ENCODE measurements around the gene RELN. TPM values are rescaled to one million over a fixed set of nuclear protein-coding genes. Genes with fewer than 3 reads are reported as not detected.

RELN gene
- total and polyA plus RNA-seq, 2 donors (not counting 1 experiment from before 2014, with no cell fraction given), result not detected

DNA sequence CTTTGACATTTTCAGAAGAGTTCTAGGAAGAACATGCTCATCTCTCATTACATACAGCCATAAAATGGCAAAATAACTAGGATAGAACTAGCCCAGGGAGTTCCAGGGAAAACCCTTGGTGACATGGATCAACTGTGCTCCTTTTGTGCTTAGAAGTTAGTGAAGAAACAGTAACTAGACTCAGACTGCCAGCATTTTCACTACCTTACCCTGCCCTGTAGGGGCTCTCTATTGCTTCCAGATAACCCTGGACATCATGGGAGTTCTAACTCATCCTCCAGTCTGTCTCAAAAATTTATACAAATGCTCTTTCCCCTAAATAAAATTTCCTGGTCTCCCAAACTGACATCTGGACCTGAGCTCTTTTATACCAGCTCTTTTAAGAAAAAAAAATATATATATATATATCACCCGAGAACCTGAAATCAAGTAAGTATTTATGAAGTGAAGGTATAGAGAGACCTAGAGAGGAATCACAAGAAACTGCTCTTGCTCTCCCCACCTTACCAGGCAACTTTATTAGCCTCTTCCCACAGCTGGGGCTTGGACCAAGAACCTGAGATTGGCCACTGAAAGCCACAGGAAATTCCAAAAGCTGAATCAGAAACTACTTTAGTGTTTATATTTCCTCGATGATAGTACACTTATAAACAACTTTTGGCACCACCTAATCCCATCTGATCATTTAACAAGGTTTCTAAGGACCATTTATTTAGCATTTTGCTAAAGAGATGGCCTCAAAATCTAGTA lies 101.4 kb downstream of the RELN start:
- Histone ChIP-seq H3K9me3 (ENCODE audit: control extremely low read depth in 1 of 3, control insufficient read depth in 2 of 3, insufficient read depth in 1 of 3, low read length in 2 of 3) (no peaks in the 10 kb centered on the region), H2AFZ (ENCODE audit: insufficient read depth, low read depth, low read length, poor library complexity, severe bottlenecking) (no peak overlapping the region), H4K20me1 (ENCODE audit: control insufficient read depth, insufficient read depth, low read length, poor library complexity, severe bottlenecking) (no peaks in the 10 kb centered on the region), H3K4me1 (ENCODE audit: control insufficient read depth in 2 of 2, insufficient read depth in 2 of 2, low read length in 2 of 2) (no peaks in the 10 kb centered on the region), H3K36me3 (replicated peaks in 1 of 2; ENCODE audit: control extremely low read depth in 1 of 2, control insufficient read depth in 1 of 2, extremely low read depth in 1 of 2, insufficient read depth in 2 of 2, low read length in 1 of 2) (no peaks in the 10 kb centered on the region), H3K4me3 (ENCODE audit: control extremely low read depth in 1 of 5, extremely low read depth in 1 of 5, insufficient read depth in 1 of 5, low read depth in 2 of 5, low read length in 4 of 5) (no peak overlapping the region), H3K9ac (ENCODE audit: low read length) (no peak overlapping the region), H3K27ac (ENCODE audit: low read length in 2 of 2) (no peak overlapping the region), H3K27me3 (replicated peaks in 1 of 4; ENCODE audit: control extremely low read depth in 1 of 4, control insufficient read depth in 3 of 4, insufficient read depth in 4 of 4, low read length in 3 of 4) (no peaks in the 10 kb centered on the region), H3K4me2 (replicated peaks; ENCODE audit: low read depth, low read length, poor library complexity, severe bottlenecking) (no peak overlapping the region), H3K79me2 (ENCODE audit: control insufficient read depth, insufficient read depth, low read length) (no peaks in the 10 kb centered on the region)
- DNase-seq (no peak), ATAC-seq (ENCODE audit: low read depth) (no peak)
- no peak for TF ChIP-seq EZH2 (IDR thresholded peaks at IDR 0.05; ENCODE audit: borderline replicate concordance, insufficient read depth, low read depth, low read length, poor library complexity, severe bottlenecking)
- TF ChIP-seq, protein P1, sequence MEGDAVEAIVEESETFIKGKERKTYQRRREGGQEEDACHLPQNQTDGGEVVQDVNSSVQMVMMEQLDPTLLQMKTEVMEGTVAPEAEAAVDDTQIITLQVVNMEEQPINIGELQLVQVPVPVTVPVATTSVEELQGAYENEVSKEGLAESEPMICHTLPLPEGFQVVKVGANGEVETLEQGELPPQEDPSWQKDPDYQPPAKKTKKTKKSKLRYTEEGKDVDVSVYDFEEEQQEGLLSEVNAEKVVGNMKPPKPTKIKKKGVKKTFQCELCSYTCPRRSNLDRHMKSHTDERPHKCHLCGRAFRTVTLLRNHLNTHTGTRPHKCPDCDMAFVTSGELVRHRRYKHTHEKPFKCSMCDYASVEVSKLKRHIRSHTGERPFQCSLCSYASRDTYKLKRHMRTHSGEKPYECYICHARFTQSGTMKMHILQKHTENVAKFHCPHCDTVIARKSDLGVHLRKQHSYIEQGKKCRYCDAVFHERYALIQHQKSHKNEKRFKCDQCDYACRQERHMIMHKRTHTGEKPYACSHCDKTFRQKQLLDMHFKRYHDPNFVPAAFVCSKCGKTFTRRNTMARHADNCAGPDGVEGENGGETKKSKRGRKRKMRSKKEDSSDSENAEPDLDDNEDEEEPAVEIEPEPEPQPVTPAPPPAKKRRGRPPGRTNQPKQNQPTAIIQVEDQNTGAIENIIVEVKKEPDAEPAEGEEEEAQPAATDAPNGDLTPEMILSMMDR (IDR thresholded peaks at IDR 0.05), result no peak
- no peak overlapping the region for H3K4me3 Mint-ChIP-seq
- intact Hi-C loops (cut with micrococcal nuclease), result no loop called here
- 57% methylated on average over 1 of the region's 2 CpGs for WGBS (ENCODE audit: insufficient coverage)
- no peaks in the 10 kb centered on the region for H3K4me1 Mint-ChIP-seq
- no peak overlapping the region for H3K27ac Mint-ChIP-seq
- H3K27me3 Mint-ChIP-seq, result no peaks in the 10 kb centered on the region
- CTCF ChIA-PET, result no interaction called here
- H3K9me3 Mint-ChIP-seq (ENCODE audit: insufficient read depth), result peaks cover 2% of the 10 kb centered on the region
- POLR2A ChIA-PET, result no interaction called here

DNA sequence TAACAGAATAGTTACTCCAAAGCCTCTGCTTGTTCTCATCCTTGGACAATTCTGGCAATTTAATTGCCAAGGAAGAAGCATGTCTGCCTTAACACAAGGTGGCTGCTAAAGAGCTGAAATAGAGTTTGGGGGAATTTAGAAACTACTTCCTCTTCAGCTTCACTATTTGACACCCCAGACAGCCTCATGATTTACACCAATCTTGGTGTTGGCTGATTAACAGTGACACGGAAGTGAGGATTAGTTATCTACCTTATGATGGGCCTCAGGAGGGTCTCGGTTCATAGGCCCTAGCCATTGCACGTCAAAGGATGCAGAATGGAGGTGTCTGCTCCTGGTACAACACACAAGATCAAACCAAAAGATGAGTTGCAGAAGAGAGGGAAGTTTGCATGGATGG lies 102.4 kb downstream of the RELN start:
- Mint-ChIP-seq H3K9me3 (ENCODE audit: insufficient read depth) (peaks cover 2% of the 10 kb centered on the region), H3K4me1 (no peaks in the 10 kb centered on the region), H3K27ac (no peak overlapping the region), H3K27me3 (no peaks in the 10 kb centered on the region), H3K4me3 (no peak overlapping the region)
- intact Hi-C loops (cut with micrococcal nuclease), result no loop called here
- ChIA-PET CTCF (no interaction called here), POLR2A (no interaction called here)
- WGBS (ENCODE audit: insufficient coverage), result no CpG with 5 or more reads among the region's 3 CpGs
- no peaks in the 10 kb centered on the region for H3K27me3 ChIP-seq (replicated peaks in 1 of 4; ENCODE audit: control extremely low read depth in 1 of 4, control insufficient read depth in 3 of 4, insufficient read depth in 4 of 4, low read length in 3 of 4)
- no peaks in the 10 kb centered on the region for H3K36me3 ChIP-seq (replicated peaks in 1 of 2; ENCODE audit: control extremely low read depth in 1 of 2, control insufficient read depth in 1 of 2, extremely low read depth in 1 of 2, insufficient read depth in 2 of 2, low read length in 1 of 2)
- ATAC-seq (ENCODE audit: low read depth) (no peak), DNase-seq (no peak)
- no peak overlapping the region for H3K4me2 ChIP-seq (replicated peaks; ENCODE audit: low read depth, low read length, poor library complexity, severe bottlenecking)
- no peaks in the 10 kb centered on the region for H3K9me3 ChIP-seq (ENCODE audit: control extremely low read depth in 1 of 3, control insufficient read depth in 2 of 3, insufficient read depth in 1 of 3, low read length in 2 of 3)
- H3K4me1 ChIP-seq (ENCODE audit: control insufficient read depth in 2 of 2, insufficient read depth in 2 of 2, low read length in 2 of 2), result no peaks in the 10 kb centered on the region
- no peaks in the 10 kb centered on the region for H3K79me2 ChIP-seq (ENCODE audit: control insufficient read depth, insufficient read depth, low read length)
- H2AFZ ChIP-seq (ENCODE audit: insufficient read depth, low read depth, low read length, poor library complexity, severe bottlenecking), result no peak overlapping the region
- no peak overlapping the region for H3K9ac ChIP-seq (ENCODE audit: low read length)
- H3K27ac ChIP-seq (ENCODE audit: low read length in 2 of 2), result no peak overlapping the region
- TF ChIP-seq, protein P1 (IDR thresholded peaks at IDR 0.05), result no peak
- no peak for TF ChIP-seq EZH2 (IDR thresholded peaks at IDR 0.05; ENCODE audit: borderline replicate concordance, insufficient read depth, low read depth, low read length, poor library complexity, severe bottlenecking)
- H3K4me3 ChIP-seq (ENCODE audit: control extremely low read depth in 1 of 5, extremely low read depth in 1 of 5, insufficient read depth in 1 of 5, low read depth in 2 of 5, low read length in 4 of 5), result no peak overlapping the region
- H4K20me1 ChIP-seq (ENCODE audit: control insufficient read depth, insufficient read depth, low read length, poor library complexity, severe bottlenecking), result no peaks in the 10 kb centered on the region

Measured in B cell (primary cell).